DMS53 treated with DMSO at 0.1 percent for 48 hours (cell line): ENCODE measurements around the gene AXIN1.

Experiments
- DNase-seq: peaks from one replicate; lab custom pipeline; 2025; ENCODE audit not compliant: unreplicated experiment; lab: John Stamatoyannopoulos, UW

The AXIN1 gene

GRCh38 chr16:305916-306626 lies 46.5 kb downstream of the AXIN1 start:
- no peak for DNase-seq

DNA sequence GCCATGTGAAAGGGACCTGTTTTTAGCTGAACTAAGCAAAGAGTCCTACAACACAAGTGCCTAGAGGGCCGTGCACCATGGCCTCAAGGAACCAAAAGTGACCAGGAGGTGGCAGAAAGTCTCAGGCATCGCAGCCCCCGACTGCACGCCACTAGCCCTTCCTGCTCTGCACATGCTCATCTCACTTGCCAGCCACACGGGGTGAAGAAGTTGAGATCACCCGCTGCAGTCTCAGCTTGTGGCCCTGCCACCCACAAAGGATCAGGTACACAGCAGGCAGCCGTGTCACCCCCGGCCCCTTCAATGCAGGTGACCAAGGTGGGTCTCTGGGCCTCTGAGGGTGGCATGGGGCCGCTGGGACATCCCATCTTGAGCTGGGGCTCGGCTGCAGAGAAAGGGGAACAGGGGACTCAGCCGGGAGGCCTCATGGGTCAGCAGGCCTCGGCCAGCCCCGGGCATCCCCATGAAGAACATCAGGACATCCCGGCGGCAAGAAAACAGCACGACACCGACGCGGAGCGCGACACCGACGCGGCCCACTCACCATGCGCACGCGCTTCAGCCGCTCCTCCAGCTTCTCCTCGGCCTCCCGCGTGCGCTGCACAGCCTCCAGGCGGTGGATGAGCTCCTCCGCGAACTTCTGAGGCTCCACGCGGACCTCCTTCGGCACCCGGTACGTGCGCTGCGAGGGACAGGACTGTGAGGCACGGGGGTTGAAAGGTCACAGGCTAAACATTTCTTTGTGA lies 48.6 kb downstream of the AXIN1 start:
- DNase-seq, result no peak

DNA sequence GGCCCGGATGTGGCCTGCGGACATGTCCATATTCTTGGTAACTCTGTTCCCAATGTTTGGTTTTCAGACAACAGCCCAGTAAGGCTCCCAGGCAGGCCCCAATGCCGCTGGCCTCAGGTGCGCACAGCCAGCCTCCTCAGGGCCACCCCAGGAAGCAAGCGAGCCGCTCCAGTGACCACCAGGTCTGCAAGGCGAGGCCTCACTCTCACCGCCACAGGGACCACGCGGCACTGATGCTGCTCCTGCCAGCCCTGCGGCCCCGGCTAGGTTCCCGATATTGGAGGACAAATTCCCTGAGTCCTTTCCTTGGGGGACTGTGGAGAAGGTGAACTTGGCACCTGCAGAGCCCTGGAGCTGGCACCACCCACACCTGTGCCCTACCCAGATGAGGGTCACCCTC lies 50.6 kb downstream of the AXIN1 start:
- no peak for DNase-seq

GRCh38 chr16:301235-301634 lies 51.3 kb downstream of the AXIN1 start:
- DNase-seq, result no peak

GRCh38 chr16:297832-298231 lies 54.7 kb downstream of the AXIN1 start:
- no peak for DNase-seq

GRCh38 chr16:296806-297510 lies 55.6 kb downstream of the AXIN1 start:
- no peak for DNase-seq

DNA sequence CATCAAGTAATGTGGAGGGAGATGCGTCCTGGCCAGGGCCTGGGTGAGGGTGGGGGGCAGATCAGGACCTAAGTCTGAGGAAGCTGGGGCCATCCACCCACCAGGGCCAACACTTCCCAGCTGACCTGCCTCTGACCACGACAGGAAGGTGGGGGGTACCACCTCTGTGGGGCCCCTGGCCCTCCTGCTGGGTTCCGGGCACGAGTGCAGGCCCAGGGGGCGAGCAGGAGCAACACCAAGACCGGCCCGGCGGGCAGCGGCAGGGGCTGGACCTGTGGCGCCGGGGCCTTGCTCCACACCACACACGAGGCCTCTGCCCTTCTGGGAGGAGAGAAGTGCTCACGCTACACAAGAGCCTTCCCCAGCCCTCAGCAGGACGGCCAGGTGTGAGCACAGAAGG lies 56.2 kb downstream of the AXIN1 start:
- DNase-seq, result no peak

DNA sequence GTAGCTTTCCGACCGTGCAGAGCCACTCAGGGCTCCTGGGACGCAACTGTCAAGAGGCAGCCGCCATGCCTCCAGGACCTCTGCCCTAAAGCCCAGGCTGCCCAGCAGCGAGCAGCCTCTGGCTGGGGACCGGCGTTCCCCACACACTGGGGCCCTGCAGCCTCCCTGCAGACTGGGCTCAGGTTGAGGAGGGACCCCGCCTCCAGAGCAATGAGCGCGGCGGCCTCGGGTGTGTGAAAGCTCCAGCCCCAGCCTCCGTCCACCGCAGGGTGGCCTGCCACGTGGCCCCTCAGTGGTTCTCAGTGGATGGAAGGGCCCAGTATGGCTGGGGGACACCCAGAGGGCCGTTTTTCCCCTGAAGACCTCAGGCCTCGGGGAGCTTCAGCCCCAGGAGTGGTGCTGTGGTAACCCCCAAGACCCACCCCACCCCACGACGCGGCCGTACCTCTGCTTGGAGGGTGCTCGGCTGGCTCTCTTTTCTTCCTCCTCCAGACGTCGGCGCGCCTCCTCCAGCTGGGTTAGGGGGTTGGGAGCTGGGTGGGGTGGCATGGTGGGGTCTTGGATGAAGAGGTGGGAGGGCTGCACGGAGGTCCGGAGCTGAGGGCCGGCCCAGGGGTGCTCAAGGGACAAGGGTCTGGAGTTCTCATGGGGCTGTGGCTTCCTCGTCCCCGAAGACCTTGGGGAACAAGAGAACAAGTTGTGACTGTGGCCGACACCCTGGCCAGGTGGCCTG lies 59.3 kb downstream of the AXIN1 start:
- DNase-seq, result no peak

GRCh38 chr16:291539-291938 lies 61.0 kb downstream of the AXIN1 start:
- DNase-seq, result no peak

GRCh38 chr16:290681-291405 lies 61.7 kb downstream of the AXIN1 start:
- no peak for DNase-seq

- no peak for DNase-seq
Measured at GRCh38 chr16:290015-290680, 62.4 kb downstream of the AXIN1 start.

DNA sequence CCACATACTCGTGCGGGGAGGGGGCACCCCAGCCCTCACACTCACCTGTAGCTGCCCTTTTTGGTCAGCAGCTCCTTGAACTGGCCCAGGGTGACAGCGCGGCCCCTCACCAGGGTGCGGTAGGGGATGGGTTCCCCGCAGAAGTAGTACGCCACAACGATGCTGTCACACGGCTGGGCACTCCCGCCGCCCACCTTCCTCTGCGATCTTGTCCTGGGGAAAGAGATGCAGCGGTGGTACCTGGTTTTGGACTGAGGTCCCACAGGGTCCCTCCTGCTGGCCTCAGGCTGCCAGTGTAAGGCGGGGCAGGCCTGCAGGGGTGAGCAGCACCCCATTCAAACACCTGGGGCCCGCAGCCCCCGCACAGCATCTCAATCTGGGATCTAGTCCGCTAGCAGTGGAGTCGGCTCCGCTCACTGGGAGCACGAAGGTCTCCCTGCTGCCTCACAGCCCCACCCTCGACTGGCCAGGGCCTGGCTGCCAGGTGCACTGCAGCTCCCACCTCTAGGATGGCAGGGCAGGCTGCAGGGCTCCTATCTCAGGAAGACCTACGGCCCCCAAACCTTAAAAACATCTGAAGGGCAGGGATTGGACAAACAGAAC lies 63.0 kb downstream of the AXIN1 start:
- no peak for DNase-seq

DNA sequence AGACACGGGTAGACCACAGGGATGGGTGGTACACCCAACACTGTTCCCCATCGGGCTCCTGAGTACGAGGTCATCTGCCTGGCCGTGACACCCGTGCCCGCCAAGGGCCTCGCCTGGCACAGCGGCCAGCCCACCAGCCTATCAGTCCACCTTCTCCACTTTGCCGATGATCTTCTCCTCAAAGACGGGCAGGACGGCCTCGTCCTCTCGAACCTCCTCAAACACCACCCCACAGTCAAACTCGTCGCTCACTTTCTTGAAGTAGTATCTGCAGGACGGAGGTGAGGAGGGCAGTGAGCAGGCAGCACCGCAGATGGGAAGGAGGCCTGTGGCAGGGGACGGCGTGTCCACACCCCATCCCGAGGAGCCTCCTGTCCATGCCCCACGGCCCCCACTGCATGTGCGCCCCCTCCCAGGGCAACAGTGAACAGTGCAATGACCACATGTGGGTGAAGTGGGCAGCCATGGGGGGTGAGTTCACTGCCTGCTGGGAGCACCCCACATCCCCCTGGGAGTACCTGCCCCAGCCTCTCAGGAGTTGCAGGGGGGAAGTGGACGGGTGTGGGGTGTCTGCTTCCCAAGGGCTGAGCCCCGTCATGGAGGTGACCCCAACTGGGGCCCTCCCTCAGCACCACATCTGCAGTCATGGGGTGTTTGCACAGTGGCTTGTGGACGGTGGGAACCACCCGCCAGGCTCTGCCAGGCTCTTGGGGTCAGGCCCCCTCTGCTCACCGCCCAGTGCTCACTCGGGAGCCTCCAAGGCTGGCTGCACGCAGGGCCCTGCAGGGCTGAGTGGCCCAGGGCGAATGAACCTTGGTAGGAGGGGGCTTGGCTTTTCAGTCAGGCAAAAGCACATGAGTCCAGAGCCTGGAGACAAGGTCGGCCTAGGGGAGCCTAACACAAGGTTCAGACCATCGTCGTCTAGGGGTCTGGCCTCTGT lies 64.3 kb downstream of the AXIN1 start:
- no peak for DNase-seq

DNA sequence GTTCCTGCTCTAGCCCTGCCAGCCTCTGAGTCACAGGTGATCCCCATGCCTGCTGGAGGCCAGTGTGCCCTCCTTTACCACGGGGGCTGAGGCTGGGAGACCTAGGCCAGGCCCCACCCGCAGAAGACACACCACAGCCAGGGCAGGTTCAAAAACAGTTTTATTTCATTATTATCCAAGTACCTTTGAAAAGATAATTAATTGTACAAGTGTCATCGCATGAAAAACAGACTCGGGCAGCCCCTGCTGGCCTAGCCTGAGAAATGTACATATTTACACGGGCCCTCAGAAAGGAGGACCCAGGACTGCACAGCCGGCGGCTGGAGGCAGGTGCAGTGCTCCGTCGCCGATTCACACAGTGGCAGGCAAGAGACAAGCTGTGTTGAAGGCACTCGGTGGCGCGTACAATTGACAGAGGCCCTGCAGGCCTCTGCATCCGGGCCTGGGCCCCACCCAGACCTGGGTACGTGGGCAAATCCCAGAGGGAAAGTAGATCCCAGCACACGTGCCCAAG lies 65.2 kb downstream of the AXIN1 start:
- DNase-seq, result peak; percentile 40

GRCh38 chr16:286491-287297 lies 65.8 kb downstream of the AXIN1 start:
- DNase-seq, result no peak

GRCh38 chr16:285146-286055 lies 67.1 kb downstream of the AXIN1 start:
- no peak for DNase-seq
